Lower leg skin (tissue), 4 donors: ENCODE measurements around the gene AGPAT1. TPM values are rescaled to one million over a fixed set of nuclear protein-coding genes. Genes with fewer than 3 reads are reported as not detected.

Source experiments
- DNase-seq, 2 donors: peaks; one replicate each; pipeline ENCODE4 v3.0.0-alpha.2; 2019; ENCODE audit warnings: low spot score in 2 of 2
- H3K4me3 ChIP-seq: fragments of 200-600 bp; sonication (generic); 2 replicates; pipeline ENCODE4 v1.5.1; 2017; ENCODE audit warnings: mild to moderate bottlenecking, low read depth; ENCODE audit not compliant: poor library complexity, severe bottlenecking
- POLR2A ChIP-seq, 2 donors: fragments of 450-650 bp; IDR thresholded peaks; one replicate each; pipeline ENCODE4 v1.6.1; 2016 to 2017; ENCODE audit warnings: antibody characterized with exemption in 2 of 2, mild to moderate bottlenecking in 1 of 2, moderate library complexity in 1 of 2
- WGBS, 2 donors: methylation state at CpG; one replicate each; pipeline ENCODE4 v1.1.5; 2018; 5-methylcytosine and 5-hydroxymethylcytosine counted together
- intact Hi-C: fragments of 100-400 bp; cut with DNase I; formaldehyde crosslinking; loops from one replicate; pipeline ENCODE4 v1.15.0; 2023; ENCODE audit warnings: low total_unique reads
- total RNA-seq, 4 donors: library from RNA; depleted of rRNA; stranded (reverse); fragments of >200 nt; gene quantifications; one replicate each; pipeline ENCODE4 v1.1.0, GENCODE V29; 2016
- TF ChIP-seq, protein P1 (sequence below), 3 donors: fragments of 450-650 bp; IDR thresholded peaks; one replicate each; pipeline ENCODE4 v1.5.1; 2016; ENCODE audit warnings: antibody characterized with exemption in 3 of 3, mild to moderate bottlenecking in 3 of 3, moderate library complexity in 2 of 3

AGPAT1 gene
- total RNA-seq, 4 donors from 2014 or later: 18.8 to 53.2 (median 28.0) TPM

GRCh38 chr6:32153564-32154513 lies 22.0 kb downstream of the AGPAT1 start, which contains the start of gene PPT2:
Gene PPT2 (plus strand): TSS chr6:32154141. CDS start chr6:32154595, 454 bp downstream.
- intact Hi-C loops: no loop called here
- TF ChIP-seq, protein P1, sequence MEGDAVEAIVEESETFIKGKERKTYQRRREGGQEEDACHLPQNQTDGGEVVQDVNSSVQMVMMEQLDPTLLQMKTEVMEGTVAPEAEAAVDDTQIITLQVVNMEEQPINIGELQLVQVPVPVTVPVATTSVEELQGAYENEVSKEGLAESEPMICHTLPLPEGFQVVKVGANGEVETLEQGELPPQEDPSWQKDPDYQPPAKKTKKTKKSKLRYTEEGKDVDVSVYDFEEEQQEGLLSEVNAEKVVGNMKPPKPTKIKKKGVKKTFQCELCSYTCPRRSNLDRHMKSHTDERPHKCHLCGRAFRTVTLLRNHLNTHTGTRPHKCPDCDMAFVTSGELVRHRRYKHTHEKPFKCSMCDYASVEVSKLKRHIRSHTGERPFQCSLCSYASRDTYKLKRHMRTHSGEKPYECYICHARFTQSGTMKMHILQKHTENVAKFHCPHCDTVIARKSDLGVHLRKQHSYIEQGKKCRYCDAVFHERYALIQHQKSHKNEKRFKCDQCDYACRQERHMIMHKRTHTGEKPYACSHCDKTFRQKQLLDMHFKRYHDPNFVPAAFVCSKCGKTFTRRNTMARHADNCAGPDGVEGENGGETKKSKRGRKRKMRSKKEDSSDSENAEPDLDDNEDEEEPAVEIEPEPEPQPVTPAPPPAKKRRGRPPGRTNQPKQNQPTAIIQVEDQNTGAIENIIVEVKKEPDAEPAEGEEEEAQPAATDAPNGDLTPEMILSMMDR (IDR thresholded peaks at IDR 0.05): no peak
- no peak for TF ChIP-seq POLR2A (IDR thresholded peaks at IDR 0.05)
- WGBS, 2 donors: 1% methylated on average over 50 to 52 of the region's 52 CpGs
- peak; percentile 88 to 98 for DNase-seq
- peak within 1 kb of the TSS; percentile 76 for H3K4me3 ChIP-seq

GRCh38 chr6:32152769-32153563 lies 22.9 kb downstream of the AGPAT1 start:
- intact Hi-C loops: no loop called here
- TF ChIP-seq, protein P1 (IDR thresholded peaks at IDR 0.05): no peak
- no peak for TF ChIP-seq POLR2A (IDR thresholded peaks at IDR 0.05)
- H3K4me3 ChIP-seq: peak overlapping the region; percentile 76
- 18 to 25% methylated on average over 35 of the region's 35 CpGs for WGBS, 2 donors
- DNase-seq: peak in 1 of 2 donors; percentile 26

- no peak for DNase-seq
- H3K4me3 ChIP-seq: no peak within 1 kb of the TSS
- 23 to 24% methylated on average over 20 to 22 of the region's 24 CpGs for WGBS, 2 donors
- intact Hi-C loops: no loop called here
- TF ChIP-seq, protein P1 (IDR thresholded peaks at IDR 0.05): no peak
- TF ChIP-seq POLR2A (IDR thresholded peaks at IDR 0.05): no peak
These were observed 23.8 kb downstream of the AGPAT1 start, which contains the start of gene PRRT1 for GRCh38 chr6:32151863-32152768. Gene PRRT1 (minus strand): TSS chr6:32151939. CDS start chr6:32151827, 112 bp downstream.

- WGBS, 2 donors: 42 to 46% methylated on average over 8 of the region's 8 CpGs
- no peak for DNase-seq
- intact Hi-C loops: no loop called here
- TF ChIP-seq POLR2A (IDR thresholded peaks at IDR 0.05): no peak
- TF ChIP-seq, protein P1 (IDR thresholded peaks at IDR 0.05): no peak
- no peak overlapping the region for H3K4me3 ChIP-seq
These were observed 24.6 kb downstream of the AGPAT1 start for GRCh38 chr6:32151181-32151862.
